HG02763 (cell line): ENCODE results near the gene TM9SF3.

Experiments
- ATAC-seq: cut with Tn5 transposase; IDR thresholded peaks from one replicate; pipeline ENCODE4 v1.9.1; 2021; ENCODE audit warnings: mild to moderate bottlenecking, moderate library complexity; ENCODE audit not compliant: unreplicated experiment

The TM9SF3 gene

DNA sequence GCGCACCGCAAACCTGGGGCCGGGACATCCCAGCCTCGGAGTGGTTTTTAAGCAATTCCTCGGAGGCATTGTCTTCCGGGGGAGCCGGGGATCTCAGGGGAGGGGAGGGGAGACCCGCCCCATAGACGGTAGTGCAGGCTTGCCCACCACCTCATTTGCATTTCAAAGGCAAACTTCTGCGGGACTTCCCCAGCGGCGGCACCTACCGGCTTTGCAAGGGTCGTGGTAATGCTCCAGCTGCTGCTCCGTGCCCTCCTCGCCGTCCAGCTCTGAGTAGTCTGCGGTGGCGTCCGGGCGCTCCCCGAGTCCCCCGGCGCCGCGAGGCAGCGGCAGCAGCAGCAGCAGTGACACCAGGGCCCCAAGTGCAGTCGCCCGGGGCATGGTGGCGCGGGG is 73.5 kb downstream of the TM9SF3 start:
- ATAC-seq, result peak; percentile 44

DNA sequence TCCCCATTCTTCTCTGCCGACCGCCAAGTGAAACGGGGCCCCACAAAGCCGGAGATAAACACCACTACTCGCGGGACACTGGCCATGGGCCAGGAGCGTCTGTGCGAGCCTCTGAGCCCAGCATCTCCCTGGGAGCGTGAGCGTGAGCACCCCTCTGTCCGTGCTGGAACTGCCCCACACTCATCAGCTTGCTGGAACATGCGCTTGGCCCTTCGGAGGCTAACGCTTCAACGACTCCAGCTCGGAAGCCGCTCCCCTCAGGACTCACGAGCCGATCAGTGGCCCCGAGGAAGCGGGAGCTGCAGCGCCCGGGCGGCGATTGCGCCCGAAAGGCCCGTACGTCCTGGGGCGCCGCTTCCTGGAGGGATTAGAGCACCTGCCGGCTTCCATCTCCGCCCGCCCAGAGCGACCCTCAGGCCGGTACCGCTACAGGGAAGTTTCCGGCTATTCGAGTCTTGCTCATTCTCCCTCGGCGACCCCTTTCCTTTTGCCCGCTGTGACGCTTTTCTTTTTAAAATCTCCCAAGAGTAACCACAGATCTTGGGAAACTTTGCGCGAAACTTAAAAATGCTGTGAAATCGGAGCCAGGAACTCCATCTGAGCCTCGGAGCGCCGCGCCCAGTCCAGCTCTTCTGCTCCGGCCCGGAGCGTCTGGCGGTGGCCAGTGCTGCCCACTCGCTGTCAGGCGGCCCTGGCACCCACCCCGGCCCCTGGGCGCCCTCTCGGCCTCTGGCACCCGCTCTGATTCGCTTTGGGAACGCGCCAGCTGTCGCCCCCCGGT is 74.1 kb downstream of the TM9SF3 start:
- no peak for ATAC-seq

GRCh38 chr10:96511044-96511945 is 75.5 kb downstream of the TM9SF3 start:
- ATAC-seq, result no peak

- no peak for ATAC-seq
These were observed 77.7 kb downstream of the TM9SF3 start for GRCh38 chr10:96509017-96509641.

DNA sequence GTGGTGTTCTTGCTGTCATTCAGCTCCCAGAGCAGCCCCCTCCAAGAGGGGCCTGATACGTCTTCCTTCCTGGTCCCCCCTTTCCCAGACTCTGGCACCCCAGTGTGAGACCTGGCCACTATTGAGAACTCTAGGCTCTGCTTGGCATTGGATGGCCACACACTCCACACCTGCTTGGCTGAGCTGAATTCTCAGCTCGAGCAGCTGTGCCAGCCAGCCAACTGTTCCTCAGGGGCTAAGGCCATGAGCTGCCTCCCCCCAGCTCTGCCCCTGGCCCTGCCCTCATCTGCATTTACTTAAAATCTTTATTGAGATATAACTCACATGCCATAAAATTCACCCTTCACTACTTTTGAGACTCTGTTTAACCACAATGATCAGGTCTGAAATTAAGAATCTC is 79.8 kb downstream of the TM9SF3 start:
- no peak for ATAC-seq

GRCh38 chr10:96505150-96506136 is 81.4 kb downstream of the TM9SF3 start:
- ATAC-seq, result no peak

GRCh38 chr10:96502561-96503282 is 84.1 kb downstream of the TM9SF3 start:
- no peak for ATAC-seq

DNA sequence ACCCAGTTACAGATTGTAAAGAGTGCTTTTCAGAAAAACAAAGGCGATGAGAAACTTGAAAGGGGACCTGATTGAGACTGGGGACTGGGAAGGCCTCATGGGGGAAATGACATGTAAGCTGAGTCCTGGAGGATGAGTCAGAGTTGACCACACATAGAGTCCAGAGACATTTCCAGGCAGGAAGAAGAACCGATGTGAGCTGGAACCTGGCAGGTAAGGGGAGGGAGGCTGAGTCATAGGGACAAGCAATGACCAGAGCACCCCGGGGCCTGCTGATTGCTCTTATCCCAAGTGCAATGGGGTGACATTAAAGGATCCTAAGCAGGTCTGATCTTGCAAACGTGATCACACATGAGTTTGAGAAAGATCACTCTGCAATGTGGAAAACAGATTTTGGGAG is 84.8 kb downstream of the TM9SF3 start:
- no peak for ATAC-seq

GRCh38 chr10:96500519-96500918 is 86.3 kb downstream of the TM9SF3 start:
- ATAC-seq, result no peak

DNA sequence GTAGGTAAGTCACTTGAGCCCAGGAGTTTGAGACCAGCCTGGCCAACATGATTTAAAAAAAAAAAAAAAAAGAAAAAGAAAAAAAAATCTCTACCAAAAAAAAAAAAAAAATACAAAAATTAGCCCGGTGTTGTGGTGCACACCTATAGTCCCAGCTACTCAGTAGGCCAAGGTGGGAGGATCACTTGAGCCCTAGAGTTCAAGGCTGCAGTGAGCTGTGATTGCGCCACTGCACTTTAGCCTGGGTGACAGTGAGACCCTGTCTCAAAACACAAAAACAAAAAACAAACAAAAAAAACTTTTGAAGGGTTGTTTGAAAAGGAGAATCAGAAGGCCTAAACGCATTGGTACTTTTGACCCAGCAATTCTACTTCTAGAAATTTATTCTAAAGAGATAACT is 86.8 kb downstream of the TM9SF3 start:
- no peak for ATAC-seq

GRCh38 chr10:96497391-96497790 is 89.4 kb downstream of the TM9SF3 start:
- ATAC-seq, result no peak

GRCh38 chr10:96496281-96496925 is 90.4 kb downstream of the TM9SF3 start:
- no peak for ATAC-seq

DNA sequence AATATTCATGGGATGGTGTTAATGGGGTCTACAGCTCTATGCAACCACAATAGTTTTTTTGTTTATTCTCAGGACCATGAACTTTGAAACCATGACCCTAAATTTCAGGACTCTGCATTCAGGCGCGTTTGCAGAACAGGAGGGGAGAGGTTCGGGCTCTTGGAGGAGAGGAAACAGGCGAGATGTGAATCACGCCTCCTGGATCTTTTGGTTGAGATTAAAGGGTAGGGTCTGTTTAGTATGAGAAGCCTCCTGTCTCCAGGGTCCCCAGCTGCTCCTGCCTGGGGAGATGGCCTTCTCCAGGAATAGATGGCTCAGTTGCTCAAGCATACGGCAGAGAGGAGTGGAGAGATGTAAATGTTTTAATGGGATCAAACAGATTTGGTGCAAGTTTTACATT is 91.3 kb downstream of the TM9SF3 start:
- no peak for ATAC-seq

DNA sequence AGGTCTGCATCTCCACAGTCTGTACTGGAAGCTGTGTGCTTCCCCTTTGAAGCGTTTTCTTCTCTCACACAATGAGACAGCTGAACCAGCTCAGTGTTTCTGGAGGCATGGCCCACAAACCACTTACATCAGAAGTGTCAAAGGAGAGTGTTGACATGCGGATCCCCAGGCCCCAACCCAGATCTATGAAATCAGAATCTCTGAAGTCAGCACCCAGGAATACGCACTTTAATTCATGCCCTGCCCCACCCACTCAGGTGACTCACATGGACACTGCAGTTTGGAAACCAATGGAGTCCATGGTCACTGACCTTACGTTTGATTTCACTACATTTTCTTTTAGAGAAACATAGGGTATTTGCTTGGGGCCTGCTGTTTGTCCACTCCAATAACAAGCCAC is 92.1 kb downstream of the TM9SF3 start:
- no peak for ATAC-seq

DNA sequence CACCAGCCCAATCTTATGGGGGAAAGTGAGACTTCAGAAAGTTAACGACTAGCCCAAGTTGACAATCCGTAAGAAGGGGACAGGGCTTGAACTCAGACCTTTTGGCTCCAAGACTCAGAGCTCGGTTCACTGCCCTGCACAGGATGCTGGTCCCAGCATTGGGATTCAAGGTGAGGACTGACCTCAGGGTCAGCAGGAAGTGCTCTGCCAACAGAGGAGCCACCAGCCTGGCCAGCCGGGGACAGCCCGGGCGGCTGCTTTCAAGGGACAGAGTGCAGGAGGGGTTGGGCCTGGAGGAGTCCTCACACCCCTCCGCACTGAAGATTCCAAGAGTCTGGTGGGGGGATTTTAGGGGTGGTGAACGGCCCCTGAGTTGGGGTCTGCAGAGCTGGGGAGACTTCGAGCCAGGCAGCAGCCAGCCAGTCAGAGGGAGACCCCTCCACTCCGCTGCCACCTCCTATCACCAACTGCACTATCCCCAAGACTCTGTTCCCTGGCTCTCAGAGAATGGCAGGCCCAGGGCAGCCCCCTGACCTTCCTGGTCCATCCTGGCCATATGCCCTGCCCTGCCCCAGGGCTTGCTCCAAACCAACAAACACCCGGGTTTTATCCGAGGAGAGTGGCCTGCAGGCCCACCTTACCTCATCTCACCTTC is 92.8 kb downstream of the TM9SF3 start:
- no peak for ATAC-seq

DNA sequence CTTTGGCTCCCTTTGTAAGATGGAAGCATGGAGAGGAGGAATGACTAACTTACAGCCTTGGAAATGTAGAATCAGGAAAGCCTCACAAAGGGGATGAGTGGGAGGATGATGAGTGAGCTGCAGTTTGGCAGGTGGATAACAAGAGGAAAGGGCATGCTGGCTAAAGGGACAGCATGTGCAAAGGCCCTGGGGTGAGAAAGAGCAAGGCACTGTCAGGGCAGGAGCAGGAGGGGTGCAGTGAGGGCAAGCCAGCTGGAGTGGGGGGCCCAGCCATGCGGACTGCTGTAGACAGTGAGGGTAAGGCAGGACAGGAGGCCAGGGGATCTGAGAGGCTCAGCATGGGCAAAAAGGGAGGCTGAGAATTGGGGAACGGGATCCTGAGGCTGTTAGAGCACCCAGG is 93.6 kb downstream of the TM9SF3 start:
- ATAC-seq, result no peak

DNA sequence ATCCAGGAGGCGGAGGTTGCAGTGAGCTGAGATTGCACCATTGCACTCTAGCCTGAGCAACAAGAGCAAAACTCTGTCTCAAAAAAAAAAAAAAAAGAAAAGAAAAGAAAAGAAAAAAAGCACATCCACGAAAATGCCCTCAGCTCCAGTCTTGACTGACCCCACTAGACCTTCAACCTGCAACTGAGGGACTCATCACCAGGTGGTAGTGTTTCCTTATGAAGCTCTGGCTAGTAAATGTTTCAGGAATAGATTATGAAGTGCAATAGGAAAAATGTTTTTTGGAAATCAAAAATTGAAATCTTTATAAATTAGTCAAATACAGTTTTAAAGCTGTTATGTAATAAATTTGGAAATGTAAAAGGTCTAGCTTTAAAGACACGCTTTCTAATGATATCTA is 95.5 kb downstream of the TM9SF3 start:
- no peak for ATAC-seq

DNA sequence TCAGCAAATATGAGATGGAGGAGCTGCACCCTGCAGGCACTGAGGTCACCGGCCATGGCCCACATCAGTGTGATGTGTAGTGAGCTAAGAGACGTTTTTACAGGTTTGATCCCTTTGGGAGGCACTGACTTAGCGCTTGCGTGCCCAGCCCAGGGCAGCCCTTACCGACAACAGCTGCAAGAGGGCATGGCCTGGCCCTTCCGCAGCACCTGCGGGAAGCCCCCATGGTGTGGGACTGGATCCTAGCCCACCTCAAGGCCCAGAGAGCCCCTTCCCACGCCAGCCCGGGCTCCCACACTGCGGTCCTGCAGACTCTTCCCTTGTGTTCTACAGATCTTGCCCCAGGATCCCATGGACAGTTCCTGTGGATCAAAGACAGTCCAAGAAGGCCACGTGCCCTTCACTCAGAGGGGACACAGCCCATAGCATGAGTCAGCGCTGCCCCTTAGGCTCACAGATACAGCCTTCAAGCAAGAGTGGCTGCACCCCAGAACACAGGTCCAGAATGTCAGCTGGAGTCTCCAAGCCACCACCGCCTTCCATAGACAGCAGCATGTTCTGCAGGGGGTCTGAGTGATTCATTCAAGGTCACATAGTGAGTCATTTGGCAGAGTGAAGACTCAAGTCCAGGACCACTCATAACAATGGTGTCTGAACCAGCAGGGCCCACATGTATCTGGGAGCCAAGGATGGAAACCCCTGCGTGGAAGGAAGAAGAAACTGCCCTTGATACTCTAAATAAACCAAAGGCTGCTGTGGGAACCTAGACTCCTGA is 98.5 kb downstream of the TM9SF3 start:
- ATAC-seq, result no peak
